ENCODE measurements around the gene COX4I2. TPM values are rescaled to one million over a fixed set of nuclear protein-coding genes. Genes with fewer than 3 reads are reported as not detected.

COX4I2 gene
- total and polyA plus RNA-seq, 2 experiments from 2014 or later = not detected

DNA sequence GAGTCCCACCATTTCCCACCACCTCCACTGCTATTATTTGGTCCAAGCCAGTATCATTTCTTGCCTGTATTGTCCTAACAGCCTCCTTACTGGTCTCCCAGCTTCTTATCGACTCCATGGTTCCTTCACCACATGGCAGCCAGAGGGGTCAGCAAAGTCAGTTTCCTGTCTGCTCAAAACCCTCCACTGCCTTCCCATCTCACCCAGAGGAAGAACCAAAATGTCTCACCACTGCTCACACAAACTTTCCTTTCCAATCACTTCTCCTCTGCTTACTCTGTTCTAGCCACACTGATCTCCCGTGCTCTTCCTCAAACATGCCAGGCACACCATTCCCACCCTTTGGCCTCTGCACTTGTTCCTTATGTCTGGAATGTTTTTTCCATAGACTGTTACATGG is 45.2 kb downstream of the COX4I2 start:
- H3F3A ChIP-seq (ENCODE audit: insufficient read depth) = no peaks in the 10 kb centered on the region
- H4K20me1 ChIP-seq (ENCODE audit: insufficient read depth) = no peaks in the 10 kb centered on the region
- no peak overlapping the region for H3K4me3 ChIP-seq
- no peaks in the 10 kb centered on the region for H3K27me3 ChIP-seq (replicated peaks; ENCODE audit: insufficient read depth)
- DNase-seq = no peak
- TF ChIP-seq EZH2 (IDR thresholded peaks at IDR 0.05; ENCODE audit: insufficient read depth, poor library complexity, severe bottlenecking) (no peak), EZH2phosphoT487 (IDR thresholded peaks at IDR 0.05; ENCODE audit: insufficient read depth, low read depth) (no peak)
- no peak overlapping the region for H3K9ac ChIP-seq
- peaks cover 14% of the 10 kb centered on the region for H3K4me1 ChIP-seq (ENCODE audit: insufficient read depth)
- 0 out of 2 replicates have a peak, but pooled peaks cover 14% of the 10 kb centered on the region for H3K36me3 ChIP-seq (ENCODE audit: low read depth)
- H3K9me3 ChIP-seq (ENCODE audit: low read depth) = no peaks in the 10 kb centered on the region
- WGBS, 2 experiments (ENCODE audit: low coverage in 1 of 2, low lambda C conversion rate in 2 of 2, missing lambda C conversion rate in 2 of 2) = 84 to 87% methylated on average over 2 of the region's 2 CpGs
- H3K9me2 ChIP-seq (ENCODE audit: insufficient read depth) = no peaks in the 10 kb centered on the region
- no peak overlapping the region for H3K4me2 ChIP-seq (ENCODE audit: unreplicated experiment)
- peaks cover 99% of the 10 kb centered on the region for H3K79me2 ChIP-seq (ENCODE audit: insufficient read depth)
- in situ Hi-C loops (cut with MboI) = no loop called here
- no peak overlapping the region for H2AFZ ChIP-seq
- H3K27ac ChIP-seq = no peak overlapping the region

DNA sequence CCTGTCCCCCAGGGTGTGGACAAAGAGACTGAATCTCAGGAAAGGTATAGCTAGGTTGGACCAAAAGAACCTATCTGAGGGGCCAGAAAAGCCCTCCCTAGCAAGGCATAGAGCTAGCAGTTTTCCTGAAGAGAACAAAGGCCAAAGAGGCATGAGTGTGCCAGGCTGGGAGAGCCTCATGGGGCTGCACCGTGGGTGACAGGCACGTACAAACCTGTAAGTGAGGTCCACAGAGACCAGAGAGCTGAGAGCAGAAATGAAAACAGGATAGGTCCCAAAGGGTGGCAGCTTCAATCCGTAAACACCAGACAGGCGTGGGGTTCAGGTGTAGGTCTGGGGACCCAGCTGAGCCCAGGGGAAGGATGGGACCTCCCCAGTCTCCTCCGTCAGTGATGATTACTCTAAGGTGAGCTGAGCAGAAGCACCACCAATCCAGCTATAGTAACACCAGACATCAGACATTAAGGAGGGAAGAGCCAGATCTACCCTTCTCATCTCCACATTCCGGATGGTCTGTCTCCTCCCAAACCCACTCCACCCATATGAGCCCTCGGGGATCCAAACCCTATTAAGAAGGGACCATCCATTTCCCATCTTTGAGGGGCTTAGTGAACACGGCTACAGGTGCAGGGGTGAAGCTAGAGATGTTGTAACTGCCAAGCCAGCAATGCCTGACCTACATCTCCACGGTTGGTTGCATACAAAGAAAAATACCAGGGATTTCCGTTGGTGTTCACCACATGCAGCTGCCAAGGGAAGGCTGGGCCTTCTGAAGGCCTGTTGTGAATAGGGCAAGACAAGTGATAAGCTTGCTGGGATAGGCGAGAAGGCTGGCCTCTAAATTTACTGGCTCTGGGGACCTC is 46.7 kb downstream of the COX4I2 start:
- no peaks in the 10 kb centered on the region for H3K4me1 ChIP-seq (ENCODE audit: insufficient read depth)
- no peak overlapping the region for H3K4me3 ChIP-seq
- no peaks in the 10 kb centered on the region for H3F3A ChIP-seq (ENCODE audit: insufficient read depth)
- no peak for DNase-seq
- no peak overlapping the region for H3K4me2 ChIP-seq (ENCODE audit: unreplicated experiment)
- no peaks in the 10 kb centered on the region for H3K9me3 ChIP-seq (ENCODE audit: low read depth)
- no peaks in the 10 kb centered on the region for H4K20me1 ChIP-seq (ENCODE audit: insufficient read depth)
- no peaks in the 10 kb centered on the region for H3K27me3 ChIP-seq (replicated peaks; ENCODE audit: insufficient read depth)
- WGBS, 2 experiments (ENCODE audit: low coverage in 1 of 2, low lambda C conversion rate in 2 of 2, missing lambda C conversion rate in 2 of 2) = 82 to 87% methylated on average over 11 of the region's 11 CpGs
- TF ChIP-seq EZH2phosphoT487 (IDR thresholded peaks at IDR 0.05; ENCODE audit: insufficient read depth, low read depth) (no peak), EZH2 (IDR thresholded peaks at IDR 0.05; ENCODE audit: insufficient read depth, poor library complexity, severe bottlenecking) (no peak)
- no peak overlapping the region for H3K27ac ChIP-seq
- H2AFZ ChIP-seq = no peak overlapping the region
- in situ Hi-C loops (cut with MboI) = no loop called here
- H3K36me3 ChIP-seq (ENCODE audit: low read depth) = 0 out of 2 replicates have a peak, but pooled peaks cover 14% of the 10 kb centered on the region
- peaks cover 97% of the 10 kb centered on the region for H3K79me2 ChIP-seq (ENCODE audit: insufficient read depth)
- no peaks in the 10 kb centered on the region for H3K9me2 ChIP-seq (ENCODE audit: insufficient read depth)
- H3K9ac ChIP-seq = no peak overlapping the region

GRCh38 chr20:31685853-31686643 is 48.3 kb downstream of the COX4I2 start:
- no peak overlapping the region for H3K4me3 ChIP-seq
- no peak overlapping the region for H3K27ac ChIP-seq
- H3K4me1 ChIP-seq (ENCODE audit: insufficient read depth) = peaks cover 7% of the 10 kb centered on the region
- H2AFZ ChIP-seq = no peak overlapping the region
- no peak for DNase-seq
- peaks cover 5% of the 10 kb centered on the region; the same call in 1 of the 2 replicates for H3F3A ChIP-seq (ENCODE audit: insufficient read depth)
- peaks cover 95% of the 10 kb centered on the region for H3K79me2 ChIP-seq (ENCODE audit: insufficient read depth)
- H3K4me2 ChIP-seq (ENCODE audit: unreplicated experiment) = no peak overlapping the region
- in situ Hi-C loops (cut with MboI) = no loop called here
- H4K20me1 ChIP-seq (ENCODE audit: insufficient read depth) = no peaks in the 10 kb centered on the region
- H3K27me3 ChIP-seq (replicated peaks; ENCODE audit: insufficient read depth) = no peaks in the 10 kb centered on the region
- H3K9me2 ChIP-seq (ENCODE audit: insufficient read depth) = no peaks in the 10 kb centered on the region
- WGBS, 2 experiments (ENCODE audit: low coverage in 1 of 2, low lambda C conversion rate in 2 of 2, missing lambda C conversion rate in 2 of 2) = 98 to 100% methylated on average over 2 of the region's 2 CpGs
- H3K36me3 ChIP-seq (ENCODE audit: low read depth) = 0 out of 2 replicates have a peak, but pooled peaks cover 14% of the 10 kb centered on the region
- no peak overlapping the region for H3K9ac ChIP-seq
- no peaks in the 10 kb centered on the region for H3K9me3 ChIP-seq (ENCODE audit: low read depth)
- TF ChIP-seq EZH2phosphoT487 (IDR thresholded peaks at IDR 0.05; ENCODE audit: insufficient read depth, low read depth) (no peak), EZH2 (IDR thresholded peaks at IDR 0.05; ENCODE audit: insufficient read depth, poor library complexity, severe bottlenecking) (no peak)

DNA sequence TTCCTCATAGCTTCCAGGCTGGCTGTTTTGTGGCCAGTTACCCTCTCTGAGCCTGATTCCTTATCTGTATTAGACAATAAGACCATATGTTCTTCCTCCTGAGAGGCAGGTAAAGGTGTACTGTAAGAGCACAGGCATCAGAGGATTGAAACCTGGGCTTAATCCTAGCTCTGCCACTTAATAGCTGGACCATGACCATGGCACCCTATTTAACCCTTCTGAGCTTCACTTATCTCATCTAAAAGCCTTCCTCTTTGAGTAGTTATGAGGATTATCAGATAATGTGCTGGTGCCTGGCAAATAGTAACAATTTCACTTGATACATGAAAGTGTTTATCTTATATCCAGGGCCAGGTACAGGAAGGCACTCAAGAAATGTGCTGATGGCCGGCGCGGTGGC is 50.1 kb downstream of the COX4I2 start:
- TF ChIP-seq EZH2 (IDR thresholded peaks at IDR 0.05; ENCODE audit: insufficient read depth, poor library complexity, severe bottlenecking) (no peak), EZH2phosphoT487 (IDR thresholded peaks at IDR 0.05; ENCODE audit: insufficient read depth, low read depth) (no peak)
- peaks cover 12% of the 10 kb centered on the region; the same call in 1 of the 2 replicates for H3F3A ChIP-seq (ENCODE audit: insufficient read depth)
- H3K4me3 ChIP-seq = no peak overlapping the region
- H3K4me2 ChIP-seq (ENCODE audit: unreplicated experiment) = no peak overlapping the region
- no peak for DNase-seq
- no peaks in the 10 kb centered on the region for H3K27me3 ChIP-seq (replicated peaks; ENCODE audit: insufficient read depth)
- H3K4me1 ChIP-seq (ENCODE audit: insufficient read depth) = peaks cover 22% of the 10 kb centered on the region
- no peaks in the 10 kb centered on the region for H3K9me2 ChIP-seq (ENCODE audit: insufficient read depth)
- no peak overlapping the region for H2AFZ ChIP-seq
- no peaks in the 10 kb centered on the region for H4K20me1 ChIP-seq (ENCODE audit: insufficient read depth)
- no peaks in the 10 kb centered on the region for H3K9me3 ChIP-seq (ENCODE audit: low read depth)
- H3K27ac ChIP-seq = no peak overlapping the region
- WGBS, 2 experiments (ENCODE audit: low coverage in 1 of 2, low lambda C conversion rate in 2 of 2, missing lambda C conversion rate in 2 of 2) = 96 to 100% methylated on average over 3 of the region's 3 CpGs
- no peak overlapping the region for H3K9ac ChIP-seq
- peaks cover 91% of the 10 kb centered on the region for H3K79me2 ChIP-seq (ENCODE audit: insufficient read depth)
- H3K36me3 ChIP-seq (ENCODE audit: low read depth) = 0 out of 2 replicates have a peak, but pooled peaks cover 14% of the 10 kb centered on the region
- in situ Hi-C loops (cut with MboI) = no loop called here

Measured in GM23248 (cell line).